Liver (tissue), 9 donors: ENCODE results near the gene IBA57. TPM values are rescaled to one million over a fixed set of nuclear protein-coding genes. Genes with fewer than 3 reads are reported as not detected.

Experiments
- DNase-seq: peaks from one replicate; pipeline ENCODE4 v3.0.0-alpha.2; 2017; ENCODE audit warnings: low spot score
- H3K27ac ChIP-seq, 2 donors: one replicate each; pipeline ENCODE4 v1.7.0; 2013; ENCODE audit warnings: inconsistent platforms in 2 of 2, low read length in 2 of 2, control low read depth in 1 of 2, low read depth in 1 of 2, mild to moderate bottlenecking in 1 of 2
- H3K27me3 ChIP-seq, 4 donors: one replicate each; pipeline versions ENCODE4 v1.6.1 to v1.7.0; 2013; ENCODE audit warnings: low read length in 3 of 4, inconsistent platforms in 1 of 4, mild to moderate bottlenecking in 1 of 4, moderate library complexity in 1 of 4; ENCODE audit not compliant: control insufficient read depth in 4 of 4, insufficient read depth in 4 of 4
- H3K36me3 ChIP-seq, 4 donors: one replicate each; pipeline versions ENCODE4 v1.6.1 to v1.7.0; 2013; ENCODE audit warnings: low read length in 3 of 4, mild to moderate bottlenecking in 3 of 4, low read depth in 1 of 4, moderate library complexity in 1 of 4; ENCODE audit not compliant: control insufficient read depth in 4 of 4, insufficient read depth in 3 of 4
- H3K4me1 ChIP-seq, 4 donors: one replicate each; pipeline versions ENCODE4 v1.6.1 to v1.7.0; 2013; ENCODE audit warnings: low read length in 3 of 4, mild to moderate bottlenecking in 3 of 4, moderate library complexity in 1 of 4; ENCODE audit not compliant: control insufficient read depth in 4 of 4, insufficient read depth in 4 of 4
- H3K4me3 ChIP-seq, 3 donors: one replicate each; pipeline versions ENCODE4 v1.6.1 to v1.7.0; 2013; ENCODE audit warnings: low read length in 3 of 3, control low read depth in 1 of 3, low read depth in 1 of 3, mild to moderate bottlenecking in 1 of 3
- H3K9ac ChIP-seq, 2 donors: one replicate each; pipeline ENCODE4 v1.7.0; 2013; ENCODE audit warnings: low read length in 2 of 2, mild to moderate bottlenecking in 2 of 2, moderate library complexity in 2 of 2, control low read depth in 1 of 2, low read depth in 1 of 2
- H3K9me3 ChIP-seq, 4 donors: one replicate each; pipeline versions ENCODE4 v1.6.1 to v1.7.0; 2013; ENCODE audit warnings: low read length in 3 of 4; ENCODE audit not compliant: control insufficient read depth in 4 of 4
- CTCF ChIP-seq: fragments of 150-350 bp; IDR thresholded peaks from 2 replicates; pipeline ENCODE4 v1.5.1; 2017; ENCODE audit warnings: improper control_type of control experiment, low read depth, low read length; ENCODE audit not compliant: missing input control
- FOXA1 ChIP-seq: IDR thresholded peaks from 2 replicates; pipeline ENCODE4 v1.6.1; 2016; ENCODE audit warnings: antibody characterized with exemption
- JUND ChIP-seq, 2 donors: IDR thresholded peaks; 2 replicates each; pipeline ENCODE4 v1.6.1; 2016; ENCODE audit warnings: antibody characterized with exemption in 2 of 2
- RXRA ChIP-seq, 2 donors: IDR thresholded peaks; 2 replicates each; pipeline ENCODE4 v1.6.1; 2017 to 2018; ENCODE audit warnings: antibody characterized with exemption in 2 of 2, mild to moderate bottlenecking in 1 of 2
- YY1 ChIP-seq: IDR thresholded peaks from 2 replicates; pipeline ENCODE4 v1.6.1; 2016; ENCODE audit warnings: antibody characterized with exemption, mild to moderate bottlenecking
- WGBS: extraction: QIAGEN DNeasy Blood & Tissue Kit; methylation state at CpG from one replicate; pipeline ENCODE4 v1.1.7; 2013; 5-methylcytosine and 5-hydroxymethylcytosine counted together
- polyA plus RNA-seq, 2 donors: library from polyadenylated mRNA; stranded (reverse) in 1 of 2; unstranded in 1 of 2; fragments of 200-250 nt in 1 of 2; fragments of >200 nt in 1 of 2; fragmentation: Nextera tagmentation in 1 of 2; extraction: Ambion mirVana in 1 of 2; gene quantifications; one replicate each; pipeline versions ENCODE4 v1.2.1 to v1.2.3, GENCODE V29; 2013 to 2015
- total RNA-seq, 2 donors: library from RNA; depleted of rRNA; stranded (reverse); fragments of >200 nt; gene quantifications; one replicate each; pipeline ENCODE4 v1.2.3, GENCODE V29; 2014
- TF ChIP-seq, protein P1 (sequence below): IDR thresholded peaks from 2 replicates; pipeline ENCODE4 v1.6.1; 2016; ENCODE audit warnings: antibody characterized with exemption, mild to moderate bottlenecking
- TF ChIP-seq, protein P2 (sequence below): IDR thresholded peaks from 2 replicates; pipeline ENCODE4 v1.6.1; 2016; ENCODE audit warnings: antibody characterized with exemption
- donor health status: healthy.
- donor health status: healthy.
- donor health status: healthy.
- donor health status: healthy.
- donor health status: healthy.

The IBA57 gene
- total and polyA plus RNA-seq, 4 donors, result 1.6 to 12.0 (median 8.4) TPM

DNA sequence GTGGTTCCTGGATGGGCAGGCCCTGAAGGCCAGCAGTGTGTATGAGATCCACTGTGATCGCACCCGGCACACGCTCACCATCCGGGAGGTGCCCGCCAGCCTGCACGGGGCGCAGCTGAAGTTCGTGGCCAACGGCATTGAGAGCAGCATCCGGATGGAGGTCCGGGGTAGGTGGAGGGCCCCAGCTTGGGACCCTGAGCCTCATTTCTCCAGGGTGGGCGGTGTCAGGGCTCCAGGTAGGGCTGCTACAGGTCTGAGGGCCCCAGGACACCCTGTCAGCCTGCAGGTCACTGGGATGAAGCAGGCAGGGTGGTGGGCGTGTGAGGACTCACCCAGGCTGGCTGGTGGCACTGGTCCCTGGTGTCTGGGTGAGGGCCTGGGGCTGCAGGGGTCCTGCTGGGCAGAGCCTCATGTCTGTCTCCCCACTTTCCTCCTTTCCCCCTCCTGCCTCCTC, 50.1 kb downstream of the IBA57 start (continued):
- TF ChIP-seq, protein P1, sequence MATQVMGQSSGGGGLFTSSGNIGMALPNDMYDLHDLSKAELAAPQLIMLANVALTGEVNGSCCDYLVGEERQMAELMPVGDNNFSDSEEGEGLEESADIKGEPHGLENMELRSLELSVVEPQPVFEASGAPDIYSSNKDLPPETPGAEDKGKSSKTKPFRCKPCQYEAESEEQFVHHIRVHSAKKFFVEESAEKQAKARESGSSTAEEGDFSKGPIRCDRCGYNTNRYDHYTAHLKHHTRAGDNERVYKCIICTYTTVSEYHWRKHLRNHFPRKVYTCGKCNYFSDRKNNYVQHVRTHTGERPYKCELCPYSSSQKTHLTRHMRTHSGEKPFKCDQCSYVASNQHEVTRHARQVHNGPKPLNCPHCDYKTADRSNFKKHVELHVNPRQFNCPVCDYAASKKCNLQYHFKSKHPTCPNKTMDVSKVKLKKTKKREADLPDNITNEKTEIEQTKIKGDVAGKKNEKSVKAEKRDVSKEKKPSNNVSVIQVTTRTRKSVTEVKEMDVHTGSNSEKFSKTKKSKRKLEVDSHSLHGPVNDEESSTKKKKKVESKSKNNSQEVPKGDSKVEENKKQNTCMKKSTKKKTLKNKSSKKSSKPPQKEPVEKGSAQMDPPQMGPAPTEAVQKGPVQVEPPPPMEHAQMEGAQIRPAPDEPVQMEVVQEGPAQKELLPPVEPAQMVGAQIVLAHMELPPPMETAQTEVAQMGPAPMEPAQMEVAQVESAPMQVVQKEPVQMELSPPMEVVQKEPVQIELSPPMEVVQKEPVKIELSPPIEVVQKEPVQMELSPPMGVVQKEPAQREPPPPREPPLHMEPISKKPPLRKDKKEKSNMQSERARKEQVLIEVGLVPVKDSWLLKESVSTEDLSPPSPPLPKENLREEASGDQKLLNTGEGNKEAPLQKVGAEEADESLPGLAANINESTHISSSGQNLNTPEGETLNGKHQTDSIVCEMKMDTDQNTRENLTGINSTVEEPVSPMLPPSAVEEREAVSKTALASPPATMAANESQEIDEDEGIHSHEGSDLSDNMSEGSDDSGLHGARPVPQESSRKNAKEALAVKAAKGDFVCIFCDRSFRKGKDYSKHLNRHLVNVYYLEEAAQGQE, result no peak

DNA sequence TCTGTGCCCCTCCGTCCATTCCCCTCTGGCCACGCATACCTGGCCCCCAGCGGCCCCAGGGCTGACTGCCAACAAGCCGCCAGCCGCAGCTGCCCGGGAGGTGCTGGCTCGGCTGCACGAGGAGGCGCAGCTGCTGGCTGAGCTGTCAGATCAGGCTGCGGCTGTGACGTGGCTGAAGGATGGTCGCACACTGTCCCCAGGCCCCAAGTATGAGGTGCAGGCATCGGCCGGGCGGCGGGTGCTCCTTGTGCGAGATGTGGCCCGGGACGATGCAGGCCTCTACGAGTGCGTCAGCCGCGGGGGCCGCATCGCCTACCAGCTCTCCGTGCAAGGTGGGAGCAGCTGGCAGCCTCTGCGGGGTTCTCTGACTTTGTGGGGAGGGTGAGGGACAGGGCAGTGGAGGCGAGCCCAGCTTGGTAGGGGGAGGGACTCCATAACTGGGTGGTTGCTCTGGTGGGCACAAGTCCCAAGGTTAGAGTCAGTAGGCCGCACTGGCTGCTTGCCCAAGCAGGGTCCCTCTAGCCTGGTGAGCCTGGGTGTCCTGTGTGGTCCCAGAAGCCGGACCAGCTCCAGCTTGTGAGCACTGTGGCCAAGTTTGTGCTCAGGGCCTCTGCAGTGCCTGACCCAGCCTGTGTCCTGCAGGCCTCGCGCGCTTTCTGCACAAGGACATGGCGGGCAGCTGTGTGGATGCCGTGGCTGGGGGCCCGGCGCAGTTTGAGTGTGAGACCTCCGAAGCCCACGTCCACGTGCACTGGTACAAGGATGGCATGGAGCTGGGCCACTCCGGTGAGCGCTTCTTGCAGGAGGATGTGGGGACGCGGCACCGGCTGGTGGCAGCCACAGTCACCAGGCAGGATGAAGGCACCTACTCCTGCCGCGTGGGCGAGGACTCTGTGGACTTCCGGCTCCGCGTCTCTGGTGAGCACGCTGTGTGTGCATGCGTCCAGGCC, 51.0 kb downstream of the IBA57 start:
- H3K9me3 ChIP-seq, result no peaks in the 10 kb centered on the region
- H3K9ac ChIP-seq, result no peak overlapping the region
- H3K27me3 ChIP-seq, result no peaks in the 10 kb centered on the region
- peaks cover 0 to 8% (median 3%) of the 10 kb centered on the region in 4 donors for H3K4me1 ChIP-seq
- no peak overlapping the region for H3K27ac ChIP-seq
- 95% methylated on average over 53 of the region's 53 CpGs for WGBS
- H3K4me3 ChIP-seq, result no peak overlapping the region
- DNase-seq, result no peak
- TF ChIP-seq JUND (IDR thresholded peaks at IDR 0.05) (no peak), FOXA1 (no peak), RXRA (IDR thresholded peaks at IDR 0.05) (no peak), CTCF (no peak), YY1 (no peak)
- TF ChIP-seq, protein P2, sequence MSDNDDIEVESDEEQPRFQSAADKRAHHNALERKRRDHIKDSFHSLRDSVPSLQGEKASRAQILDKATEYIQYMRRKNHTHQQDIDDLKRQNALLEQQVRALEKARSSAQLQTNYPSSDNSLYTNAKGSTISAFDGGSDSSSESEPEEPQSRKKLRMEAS, result no peak
- TF ChIP-seq, protein P1, result no peak
- H3K36me3 ChIP-seq, result no peaks in the 10 kb centered on the region
